Activated naive CD4-positive, alpha-beta T cell treated with Interleukin-2 at 50 U/mL for 16 hours (primary cell): ENCODE measurements around the gene NSRP1.
"Not testable (repeated sequence)": the region's sequence is repeated elsewhere in the genome, so short reads cannot be mapped to it uniquely, and the experiment has no call there.

ENCODE experiments used
- DNase-seq: peaks from one replicate; pipeline ENCODE4 v3.0.0-alpha.2; 2020

NSRP1 gene, protein sequence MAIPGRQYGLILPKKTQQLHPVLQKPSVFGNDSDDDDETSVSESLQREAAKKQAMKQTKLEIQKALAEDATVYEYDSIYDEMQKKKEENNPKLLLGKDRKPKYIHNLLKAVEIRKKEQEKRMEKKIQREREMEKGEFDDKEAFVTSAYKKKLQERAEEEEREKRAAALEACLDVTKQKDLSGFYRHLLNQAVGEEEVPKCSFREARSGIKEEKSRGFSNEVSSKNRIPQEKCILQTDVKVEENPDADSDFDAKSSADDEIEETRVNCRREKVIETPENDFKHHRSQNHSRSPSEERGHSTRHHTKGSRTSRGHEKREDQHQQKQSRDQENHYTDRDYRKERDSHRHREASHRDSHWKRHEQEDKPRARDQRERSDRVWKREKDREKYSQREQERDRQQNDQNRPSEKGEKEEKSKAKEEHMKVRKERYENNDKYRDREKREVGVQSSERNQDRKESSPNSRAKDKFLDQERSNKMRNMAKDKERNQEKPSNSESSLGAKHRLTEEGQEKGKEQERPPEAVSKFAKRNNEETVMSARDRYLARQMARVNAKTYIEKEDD

DNA sequence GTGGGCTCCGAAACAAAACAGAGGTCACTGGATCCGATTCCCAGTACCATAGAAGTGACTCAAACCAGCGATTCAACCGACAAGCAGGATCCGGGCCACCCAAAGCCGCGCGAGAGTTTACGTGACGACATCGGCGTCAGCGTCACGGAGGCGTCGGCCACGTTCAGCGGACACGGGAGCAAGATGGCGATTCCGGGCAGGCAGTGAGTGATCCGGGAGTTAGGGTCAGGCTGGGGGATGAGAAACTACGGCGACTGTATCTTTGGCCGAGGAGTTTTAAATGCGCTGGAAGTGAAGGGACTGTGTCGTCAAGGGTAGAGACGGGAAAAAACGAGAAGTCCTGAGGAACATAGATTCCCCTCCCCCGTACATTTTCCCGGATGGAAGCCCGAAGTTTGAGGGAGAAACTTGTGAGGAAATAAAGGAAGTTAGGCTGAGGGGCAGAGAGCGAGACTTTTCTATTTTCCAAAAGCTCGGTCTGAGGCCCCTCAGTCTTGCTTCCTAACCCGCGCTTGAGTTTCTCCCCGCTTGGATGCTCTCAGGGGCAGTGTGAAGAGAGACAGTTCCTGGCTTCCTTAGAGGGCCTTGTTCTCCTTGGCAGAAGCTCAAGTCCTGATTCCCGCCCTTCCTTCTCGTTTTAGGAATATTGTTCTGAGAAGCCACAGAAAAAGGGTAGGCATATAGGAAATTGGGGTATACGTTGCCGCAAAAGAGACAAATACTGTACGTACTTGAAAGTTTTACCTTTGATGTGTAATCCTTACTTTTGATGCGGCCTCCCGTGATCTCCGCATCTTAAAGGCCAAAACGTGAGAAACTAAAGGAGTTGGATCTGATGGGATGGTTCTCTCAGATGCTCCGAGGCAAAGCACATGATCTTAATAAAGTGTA is at the start of gene NSRP1:
NSRP1 (plus strand) TSS at position 156 of the 891 bp plus-strand sequence; CDS start at position 184, 28 bp downstream.
- DNase-seq, result peak; percentile 93

DNA sequence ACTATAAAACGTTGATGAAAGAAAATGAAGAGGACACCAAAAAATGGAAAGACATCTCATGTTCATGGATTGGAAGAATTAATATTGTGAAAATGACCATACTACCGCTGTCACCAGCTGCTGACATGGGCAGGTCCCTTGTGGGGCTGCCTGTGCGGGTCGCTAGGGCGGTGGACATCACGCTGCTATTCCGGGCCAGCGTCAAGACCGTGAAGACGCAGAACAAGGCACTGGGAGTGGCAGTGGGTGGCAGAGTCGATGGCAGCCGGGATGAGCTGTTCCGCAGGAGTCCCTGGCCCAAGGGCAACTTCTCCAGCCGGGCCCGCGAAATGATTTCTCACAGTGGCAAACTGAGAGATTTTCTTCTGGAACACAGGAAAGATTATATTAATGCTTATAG is 48.2 kb upstream of the NSRP1 start:
- no peak for DNase-seq

DNA sequence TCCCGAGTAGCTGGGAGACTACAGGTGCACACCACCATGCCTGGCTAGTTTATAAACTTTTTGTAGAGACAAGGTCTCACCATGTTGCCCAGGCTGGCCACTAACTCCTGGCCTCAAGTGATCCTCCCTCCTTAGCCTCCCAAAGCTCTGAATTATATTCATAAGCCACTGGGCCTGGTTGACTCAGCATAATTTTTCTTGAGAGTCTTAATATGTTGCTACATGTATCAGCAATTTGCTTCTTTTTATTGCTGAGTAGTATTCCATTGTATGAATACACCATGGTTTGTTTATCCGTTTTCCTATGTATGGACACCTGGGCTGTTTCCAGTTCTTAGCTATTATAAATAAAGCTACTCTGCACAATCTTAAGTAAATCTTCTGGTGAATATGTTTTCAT is 42.4 kb upstream of the NSRP1 start:
- DNase-seq, result no peak

DNA sequence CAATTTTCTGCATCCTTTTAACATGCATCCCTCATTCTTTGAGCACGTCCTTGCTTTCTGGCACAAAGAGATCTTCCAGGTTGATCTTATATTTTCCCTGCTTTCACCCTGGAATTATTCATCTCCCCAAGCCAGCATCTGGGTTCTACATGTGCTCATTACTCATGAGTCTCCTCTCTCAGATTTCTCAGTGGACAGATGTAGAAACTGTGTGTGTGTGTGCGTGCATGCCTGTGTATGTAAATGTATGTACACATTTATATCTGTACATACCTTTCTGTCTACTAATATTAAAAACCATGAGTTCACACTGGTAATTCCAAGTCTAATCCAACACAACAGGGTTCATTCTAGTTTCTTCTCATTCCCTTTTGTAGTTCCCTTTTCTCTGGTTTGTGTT is 41.9 kb upstream of the NSRP1 start:
- no peak for DNase-seq

DNA sequence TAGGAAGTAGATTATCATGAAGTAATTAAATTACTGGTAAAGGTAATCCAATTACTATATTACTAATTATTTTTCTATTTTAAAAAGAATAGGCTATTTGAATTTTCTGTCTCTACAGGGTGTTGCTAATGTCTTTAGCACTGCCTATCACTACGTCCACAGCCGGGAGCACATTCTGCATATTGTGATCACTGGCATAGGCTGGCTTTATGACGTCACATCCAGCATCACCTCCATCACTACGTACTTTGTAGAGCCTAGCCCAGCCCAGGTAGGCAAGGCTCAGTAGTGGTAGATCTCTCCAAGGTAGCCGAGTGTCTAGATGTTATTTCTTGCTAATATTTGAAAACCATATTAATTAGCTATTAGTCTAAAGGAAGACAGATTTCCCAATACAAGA is 33.8 kb upstream of the NSRP1 start:
- no peak for DNase-seq

DNA sequence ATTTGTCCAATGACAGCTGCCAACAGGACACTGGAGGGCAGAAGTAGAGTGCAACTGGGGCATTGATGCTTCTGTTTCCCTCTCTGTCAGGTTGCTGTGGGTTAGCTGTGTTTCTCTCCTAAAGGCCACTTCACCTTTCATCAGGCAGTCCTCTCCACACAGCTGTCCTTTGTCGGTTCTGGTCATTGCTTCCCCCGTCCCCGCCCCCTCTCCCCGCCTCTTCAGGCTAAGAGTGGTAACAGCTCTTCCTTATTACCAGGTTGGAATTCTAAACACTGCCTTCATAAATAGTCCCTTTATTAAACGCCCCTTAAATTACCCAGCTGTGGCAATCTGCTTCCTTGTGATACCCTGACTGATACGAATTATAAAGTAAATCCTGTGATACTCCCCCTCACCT is 31.8 kb upstream of the NSRP1 start:
- no peak for DNase-seq

DNA sequence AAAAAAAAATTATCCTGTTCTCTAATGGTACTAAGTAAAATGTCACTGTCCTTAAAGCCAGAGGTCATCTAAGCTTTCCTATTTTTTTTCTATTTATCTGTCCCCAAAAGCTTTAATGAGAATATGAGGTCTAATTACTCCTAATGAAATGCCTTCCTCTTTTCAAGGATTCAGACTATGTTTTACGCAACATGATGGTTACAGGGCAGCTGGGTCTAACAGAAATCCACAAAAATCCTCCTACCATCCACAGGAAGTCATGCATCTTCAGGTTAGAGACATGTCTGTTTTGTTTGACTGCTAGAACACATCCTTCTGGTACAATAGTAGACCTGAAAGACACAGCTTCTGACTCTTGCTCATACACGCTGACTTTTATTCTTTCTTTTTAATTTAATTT is 29.7 kb upstream of the NSRP1 start:
- no peak for DNase-seq

DNA sequence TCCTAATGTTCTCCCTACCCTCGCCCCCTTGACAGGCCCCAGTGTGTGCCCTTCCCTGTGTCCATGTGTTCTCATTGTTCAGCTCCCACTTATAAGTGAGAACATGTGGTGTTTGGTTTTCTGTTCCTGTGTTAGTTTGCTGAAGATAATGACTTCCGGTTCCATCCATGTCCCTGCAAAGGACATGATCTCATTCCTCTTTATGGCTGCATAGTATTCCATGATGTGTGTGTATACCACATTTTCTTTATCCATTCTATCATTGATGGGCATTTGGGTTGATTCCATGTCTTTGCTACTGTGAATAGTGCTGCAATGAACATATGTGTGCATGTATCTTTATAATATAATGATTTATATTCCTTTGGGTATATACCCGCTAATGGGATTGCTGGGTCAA is 29.2 kb upstream of the NSRP1 start:
- not testable (repeated sequence) for DNase-seq

DNA sequence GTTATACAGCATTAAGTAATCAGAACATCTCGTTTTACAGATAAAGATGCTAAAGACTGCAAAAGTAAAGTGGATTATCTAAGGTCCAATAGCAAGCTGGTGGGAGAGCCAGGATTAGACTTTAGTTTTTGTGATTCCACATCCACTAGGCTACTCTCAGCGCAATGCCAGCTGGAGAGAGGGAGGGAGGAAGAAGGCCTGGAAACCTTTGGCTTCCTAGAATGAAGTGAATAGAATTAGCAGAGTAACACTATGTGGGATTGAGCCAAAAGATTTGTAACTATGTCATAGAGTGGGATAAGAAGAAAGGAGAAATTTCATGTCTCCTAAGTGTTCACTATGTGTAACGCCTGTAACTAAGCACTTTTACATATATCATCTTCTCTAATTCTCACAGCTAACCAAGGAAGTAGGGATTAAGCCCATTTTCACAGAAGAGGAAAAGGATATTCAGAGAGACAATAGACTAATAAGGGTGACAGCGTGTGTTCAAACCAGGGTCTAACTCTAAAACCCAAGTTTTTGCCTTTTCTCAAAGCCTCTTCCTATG is 25.4 kb upstream of the NSRP1 start:
- DNase-seq, result no peak

DNA sequence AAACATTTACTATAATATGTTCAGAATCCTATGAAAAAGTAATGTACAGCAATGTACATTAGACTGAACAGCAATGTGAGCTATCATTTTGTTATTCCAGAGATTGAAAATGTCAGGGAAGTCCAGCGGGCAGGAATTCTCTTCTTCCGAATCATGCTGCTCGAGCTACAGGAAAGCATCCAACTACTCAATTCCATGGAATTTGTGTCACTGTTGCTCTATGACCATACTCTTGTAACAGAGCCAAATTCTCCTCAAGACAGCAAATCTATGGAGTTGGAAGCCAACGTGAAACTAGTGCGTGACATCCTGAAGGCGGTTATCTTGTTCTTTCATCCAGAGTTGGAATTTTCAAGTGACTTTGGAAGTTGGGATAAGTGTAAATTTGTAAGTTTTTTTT is 24.8 kb upstream of the NSRP1 start:
- DNase-seq, result no peak

DNA sequence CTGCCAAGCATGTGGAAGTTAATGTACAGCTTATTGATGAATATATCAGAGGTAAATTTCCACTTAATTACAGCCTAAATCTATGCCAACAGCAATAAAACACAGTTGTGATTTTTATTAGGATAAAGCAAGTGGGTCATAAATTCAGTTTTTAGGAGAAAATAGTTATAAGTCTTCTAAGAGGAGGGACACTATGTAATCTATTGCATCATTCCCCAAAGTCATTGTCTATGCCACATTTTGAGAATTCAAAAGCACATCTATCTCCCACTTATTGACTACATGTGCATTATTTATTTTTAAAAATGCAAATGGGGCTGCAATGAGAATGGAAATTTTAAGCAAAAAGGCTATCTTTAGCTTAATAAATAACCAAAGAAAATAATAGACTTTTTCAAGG is 23.7 kb upstream of the NSRP1 start:
- DNase-seq, result no peak

DNA sequence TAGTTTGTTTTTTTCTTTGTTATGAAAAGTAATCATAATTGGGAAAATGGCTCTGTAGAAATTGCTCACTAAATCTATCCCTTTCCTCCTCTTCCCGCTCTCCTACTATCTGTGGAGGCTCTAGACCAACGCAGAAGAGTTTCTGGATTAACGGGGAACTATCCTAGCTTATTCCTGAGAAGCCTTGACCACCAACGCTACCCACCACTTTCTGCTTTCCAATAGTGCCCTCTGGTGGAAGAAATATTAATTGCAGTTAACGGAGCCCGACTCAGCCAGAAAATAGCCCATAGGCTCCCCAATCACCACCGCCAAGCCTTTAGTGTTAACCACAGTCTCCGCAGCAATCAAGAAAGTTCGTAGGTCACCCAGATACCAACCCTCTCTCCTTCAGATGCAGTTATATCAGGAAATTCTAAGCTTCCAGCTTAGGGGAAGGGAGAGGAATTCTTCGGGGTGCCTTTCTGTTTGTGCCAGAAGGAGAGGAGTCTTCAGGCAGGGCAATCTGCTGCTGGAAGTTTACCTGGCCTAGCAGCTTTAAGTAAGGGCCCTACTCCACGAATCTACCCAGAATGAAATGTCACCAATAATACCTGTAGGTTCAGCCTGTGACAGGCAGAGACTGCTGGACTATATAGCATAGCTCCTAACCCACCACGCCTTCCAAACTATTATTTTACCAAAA is 23.0 kb upstream of the NSRP1 start:
- peak; percentile 33 for DNase-seq

DNA sequence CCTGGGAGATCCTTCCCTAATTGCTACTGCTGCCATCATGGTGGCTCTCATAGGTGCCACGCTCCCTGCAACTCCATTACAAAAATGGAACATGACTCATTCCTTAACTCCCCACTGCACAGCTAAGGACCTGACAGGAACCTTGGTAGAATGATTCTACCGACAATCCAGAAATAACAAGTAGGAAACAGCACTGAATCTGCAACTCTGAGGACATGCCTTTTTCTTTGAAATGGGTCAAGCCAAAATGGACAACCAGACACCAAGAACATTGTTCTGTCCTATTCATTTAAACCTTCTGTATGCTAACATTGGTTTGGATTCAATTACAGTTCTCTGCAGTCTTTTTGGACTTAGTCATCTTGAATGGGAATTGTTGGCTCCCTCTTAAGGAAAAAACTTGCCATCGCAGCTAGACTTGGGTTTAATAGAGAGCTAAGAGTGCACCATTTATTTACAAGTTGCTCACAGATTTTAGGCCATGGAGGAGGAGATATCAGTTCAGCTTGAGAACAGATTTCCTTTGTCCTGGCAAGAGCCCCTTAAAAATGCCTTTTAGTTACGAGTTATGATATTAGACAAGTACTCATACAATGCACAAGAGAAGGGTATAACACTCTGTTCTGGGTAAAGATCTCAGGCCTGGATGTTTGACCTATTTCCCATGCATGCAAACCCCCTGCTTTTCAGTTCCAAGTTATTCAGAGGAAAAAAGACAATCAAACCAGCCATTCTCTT is 20.9 kb upstream of the NSRP1 start:
- no peak for DNase-seq

DNA sequence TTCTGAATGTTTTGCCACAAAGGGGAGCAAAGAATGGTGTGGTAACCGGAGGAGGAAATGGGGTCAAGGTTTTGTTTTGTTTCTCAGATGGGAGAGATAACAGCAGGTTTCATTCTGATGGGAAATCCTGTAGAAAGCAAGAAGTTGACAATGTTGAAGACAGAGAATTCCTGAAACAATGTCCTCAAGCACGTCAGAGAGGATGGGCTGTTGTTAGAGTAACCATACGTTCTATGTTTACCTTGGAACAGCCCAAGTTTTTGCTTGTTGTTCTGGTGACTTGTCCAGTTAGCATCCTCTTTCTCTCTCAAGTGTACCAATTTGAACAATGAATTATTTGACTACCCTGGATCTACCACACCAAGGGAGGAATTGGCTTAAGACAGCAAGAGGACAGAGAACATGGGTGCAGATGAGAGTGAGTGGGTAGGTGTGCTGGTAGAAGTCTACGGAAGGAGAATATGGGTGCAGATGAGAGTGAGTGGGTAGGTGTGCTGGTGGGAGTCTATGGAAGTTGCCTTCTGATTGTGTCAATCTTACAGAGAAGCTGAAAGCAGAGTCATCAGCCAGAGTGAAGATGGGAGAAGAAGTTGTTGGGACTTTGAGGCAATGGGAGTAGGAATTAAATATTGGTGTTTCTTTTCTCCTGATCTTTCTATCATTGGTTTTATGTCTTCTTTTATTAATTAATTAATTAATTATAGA is 14.8 kb upstream of the NSRP1 start:
- no peak for DNase-seq

DNA sequence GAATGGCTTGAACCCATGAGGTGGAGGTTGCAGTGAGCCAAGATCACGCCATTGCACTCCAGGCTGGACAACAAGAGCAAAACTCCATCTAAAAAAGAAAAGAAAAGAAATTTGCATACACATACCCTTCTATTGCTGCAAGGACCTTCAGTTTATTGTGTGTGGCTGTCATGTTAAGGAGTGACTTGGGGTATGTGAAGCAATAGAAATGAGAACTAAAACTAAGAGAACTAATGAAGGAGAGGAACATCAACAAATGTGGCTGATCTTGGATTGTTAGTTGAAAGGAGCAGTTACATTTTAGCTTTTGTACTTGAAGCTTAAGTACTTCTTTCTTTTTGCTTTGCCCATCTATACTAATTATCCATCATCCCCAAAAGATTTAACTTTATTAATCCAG is 12.7 kb upstream of the NSRP1 start:
- no peak for DNase-seq

DNA sequence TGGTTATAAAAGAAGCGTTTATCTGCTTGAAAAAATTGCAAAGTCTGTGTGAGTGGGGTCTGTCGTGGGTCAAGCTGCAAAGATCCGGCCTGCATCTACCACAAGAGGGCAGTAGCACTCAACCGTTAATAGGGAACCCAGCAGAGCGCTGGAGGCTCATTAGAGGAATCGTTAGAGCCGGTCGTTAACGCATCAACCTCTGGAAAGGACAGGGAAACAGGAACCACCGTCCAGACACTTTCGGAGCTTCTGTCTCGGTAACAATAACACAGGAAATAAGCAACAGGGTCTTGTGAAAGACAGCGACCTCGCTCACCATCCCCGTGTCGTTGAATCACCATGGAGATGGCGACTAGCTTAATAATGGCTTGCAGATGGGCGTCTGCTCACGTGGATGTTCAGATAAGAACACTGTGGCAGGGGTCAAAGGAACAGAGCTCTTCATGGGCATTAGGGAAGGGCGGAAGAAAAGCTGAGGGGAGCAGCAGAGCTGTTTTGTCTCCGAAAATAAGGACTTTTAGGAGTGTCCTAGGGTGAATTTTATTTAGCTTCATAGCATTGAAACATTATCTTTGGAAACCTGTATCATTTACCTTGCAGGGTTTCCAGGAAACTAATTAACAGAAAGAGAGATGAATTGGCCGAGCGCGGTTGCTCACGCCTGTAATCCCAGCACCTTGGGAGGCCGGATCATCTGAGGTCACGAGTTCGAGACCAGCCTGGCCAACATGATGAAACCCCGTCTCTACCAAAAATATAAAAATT is 11.9 kb upstream of the NSRP1 start:
- peak; percentile 74 for DNase-seq

DNA sequence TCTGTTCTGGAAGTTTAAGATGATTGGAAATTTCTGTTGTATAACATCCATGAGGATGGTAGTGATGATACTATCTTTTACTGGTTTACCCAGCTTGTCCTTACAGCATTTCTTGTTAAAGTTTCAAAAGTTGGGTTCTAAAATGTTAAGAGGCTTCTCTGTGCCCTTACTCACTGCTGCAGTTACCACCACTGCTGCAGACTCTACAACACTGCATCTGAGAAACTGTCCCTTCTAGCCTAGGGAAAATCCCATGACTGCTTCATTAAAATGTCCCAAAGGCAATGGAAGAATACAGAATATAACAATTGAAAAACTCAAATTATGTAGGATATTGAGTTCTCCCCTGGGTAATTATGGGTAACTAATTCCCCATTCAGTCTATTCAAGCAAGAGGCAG is 3.8 kb upstream of the NSRP1 start:
- DNase-seq, result no peak

DNA sequence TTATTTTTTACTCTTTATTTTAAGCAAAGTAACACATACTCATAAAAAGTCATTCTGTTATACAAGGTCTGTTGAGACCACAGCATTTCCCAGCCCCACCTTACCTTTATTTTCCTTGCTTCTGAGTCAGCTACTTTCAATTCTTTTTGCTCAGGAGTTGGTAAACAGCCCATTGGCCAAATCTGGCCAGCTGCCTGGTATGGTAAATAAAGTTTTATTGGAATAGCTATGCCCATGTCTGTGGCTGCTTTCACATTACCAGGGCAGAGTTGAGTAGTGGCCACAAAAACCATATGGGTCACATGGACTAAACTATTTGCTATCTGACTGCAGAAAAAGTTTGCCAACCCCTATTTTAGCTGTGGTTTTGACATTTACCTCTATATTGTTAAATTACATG is 3.4 kb upstream of the NSRP1 start:
- DNase-seq, result no peak

DNA sequence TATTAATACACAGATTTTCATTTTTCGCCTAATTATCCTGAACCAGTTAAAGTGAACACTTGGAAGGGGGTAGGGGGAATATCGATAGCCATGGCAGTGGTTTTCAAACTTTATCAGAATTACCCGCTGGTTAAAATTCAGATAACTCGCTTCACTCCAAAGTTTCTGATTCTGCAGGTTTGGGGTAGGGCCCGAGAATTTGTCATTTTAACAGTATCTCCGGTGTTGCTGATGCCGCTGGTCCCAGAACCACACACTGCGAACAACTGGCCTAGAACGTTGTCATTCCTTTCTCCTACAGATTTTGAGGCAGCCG is 313 bp upstream of the NSRP1 start:
- DNase-seq, result no peak

DNA sequence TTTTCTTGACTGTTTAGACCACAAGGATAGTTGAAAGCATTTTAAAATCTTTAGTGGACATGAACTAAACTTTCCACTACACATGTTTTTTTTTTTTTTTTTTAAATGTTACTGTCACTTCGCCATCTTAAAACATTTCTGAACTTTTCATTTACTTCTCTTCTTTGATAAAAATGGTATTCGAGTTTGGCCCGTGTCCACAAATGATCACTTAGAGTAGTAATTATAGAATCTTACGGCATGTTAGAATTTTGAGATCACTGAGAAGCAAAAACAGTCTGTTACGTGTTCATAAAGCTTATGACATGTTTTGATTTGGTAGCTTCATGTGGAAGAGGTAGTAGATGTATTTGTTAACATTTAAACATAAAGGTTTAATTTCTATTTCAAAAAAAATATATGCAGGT is 1.1 kb downstream of the NSRP1 start:
- DNase-seq, result no peak

DNA sequence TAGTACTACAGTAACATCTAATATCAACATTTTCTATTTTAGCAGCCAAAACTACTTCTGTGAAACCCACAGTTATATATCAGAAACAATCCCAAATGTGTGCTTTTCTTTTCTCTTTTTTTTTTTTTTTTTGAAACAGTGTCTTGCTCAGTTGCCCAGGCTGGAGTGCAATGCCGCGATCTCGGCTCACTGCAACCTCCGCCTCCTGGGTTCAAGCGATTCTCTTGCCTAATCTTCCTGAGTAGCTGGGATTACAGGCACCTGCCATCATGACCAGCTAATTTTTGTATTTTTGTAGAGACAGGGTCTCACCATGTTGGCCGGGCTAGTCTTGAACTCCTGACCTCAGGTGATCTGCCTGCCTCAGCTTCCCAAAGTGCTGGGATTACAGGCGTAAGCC is 2.0 kb downstream of the NSRP1 start:
- DNase-seq, result not testable (repeated sequence)
